ENCODE measurements around the gene NAA10.
A peak's percentile ranks its signal among the peaks of the same experiment; 100 is the strongest.

Gene NAA10

DNA sequence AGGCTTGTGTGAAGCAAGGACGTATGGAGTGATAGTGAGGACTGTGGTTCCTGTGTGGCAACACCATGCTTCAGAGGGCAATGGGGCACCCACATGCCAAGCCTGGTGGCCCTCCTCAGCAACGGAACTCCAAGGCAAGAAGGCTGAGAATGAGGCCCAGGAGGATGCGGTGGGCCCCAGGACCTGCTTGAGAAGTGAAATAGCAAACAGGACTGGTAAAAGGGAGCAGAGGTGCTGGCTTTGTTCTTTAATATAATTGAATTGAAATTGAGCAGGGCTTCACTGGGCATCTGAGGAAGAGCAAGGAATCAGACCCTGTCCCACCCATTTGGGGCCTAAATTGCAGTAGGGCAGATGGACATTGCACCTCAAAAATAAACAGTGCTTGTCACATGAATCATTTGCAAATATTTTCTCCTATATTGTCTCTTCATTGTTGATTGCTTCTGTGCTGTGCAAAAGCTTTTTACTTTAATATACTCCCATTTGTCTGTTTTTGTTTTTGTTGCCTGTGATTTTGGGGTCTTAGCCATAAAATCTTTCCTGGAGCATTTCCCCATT, 40.0 kb upstream of the NAA10 start:
- H3K4me3 ChIP-seq (ENCODE audit: severe bottlenecking), result no peak overlapping the region
- TF ChIP-seq CTCF (IDR thresholded peaks at IDR 0.05; ENCODE audit: poor library complexity, severe bottlenecking), result no peak
- no peak for ATAC-seq (ENCODE audit: low read depth)
- H3K9me3 ChIP-seq (ENCODE audit: severe bottlenecking), result no peaks in the 10 kb centered on the region
- no peak for DNase-seq (ENCODE audit: low spot score)
- H3K27ac ChIP-seq (ENCODE audit: poor library complexity, severe bottlenecking), result no peak overlapping the region
- peaks cover under 1% of the 10 kb centered on the region; the same call in 1 of the 2 replicates for H3K36me3 ChIP-seq (ENCODE audit: low read depth)
- H3K4me1 ChIP-seq (ENCODE audit: insufficient read depth, poor library complexity, severe bottlenecking), result no peaks in the 10 kb centered on the region
- no peaks in the 10 kb centered on the region for H3K27me3 ChIP-seq (ENCODE audit: insufficient read depth, poor library complexity, severe bottlenecking)

GRCh38 chrX:153974003-153974725, 39.3 kb upstream of the NAA10 start:
- DNase-seq (ENCODE audit: low spot score) (no peak), ATAC-seq (ENCODE audit: low read depth) (no peak)
- TF ChIP-seq CTCF (IDR thresholded peaks at IDR 0.05; ENCODE audit: poor library complexity, severe bottlenecking), result no peak
- no peaks in the 10 kb centered on the region for H3K9me3 ChIP-seq (ENCODE audit: severe bottlenecking)
- peaks cover 7% of the 10 kb centered on the region for H3K36me3 ChIP-seq (ENCODE audit: low read depth)
- no peaks in the 10 kb centered on the region for H3K4me1 ChIP-seq (ENCODE audit: insufficient read depth, poor library complexity, severe bottlenecking)
- no peak overlapping the region for H3K4me3 ChIP-seq (ENCODE audit: severe bottlenecking)
- H3K27me3 ChIP-seq (ENCODE audit: insufficient read depth, poor library complexity, severe bottlenecking), result no peaks in the 10 kb centered on the region
- peak overlapping the region; percentile 92 for H3K27ac ChIP-seq (ENCODE audit: poor library complexity, severe bottlenecking)

DNA sequence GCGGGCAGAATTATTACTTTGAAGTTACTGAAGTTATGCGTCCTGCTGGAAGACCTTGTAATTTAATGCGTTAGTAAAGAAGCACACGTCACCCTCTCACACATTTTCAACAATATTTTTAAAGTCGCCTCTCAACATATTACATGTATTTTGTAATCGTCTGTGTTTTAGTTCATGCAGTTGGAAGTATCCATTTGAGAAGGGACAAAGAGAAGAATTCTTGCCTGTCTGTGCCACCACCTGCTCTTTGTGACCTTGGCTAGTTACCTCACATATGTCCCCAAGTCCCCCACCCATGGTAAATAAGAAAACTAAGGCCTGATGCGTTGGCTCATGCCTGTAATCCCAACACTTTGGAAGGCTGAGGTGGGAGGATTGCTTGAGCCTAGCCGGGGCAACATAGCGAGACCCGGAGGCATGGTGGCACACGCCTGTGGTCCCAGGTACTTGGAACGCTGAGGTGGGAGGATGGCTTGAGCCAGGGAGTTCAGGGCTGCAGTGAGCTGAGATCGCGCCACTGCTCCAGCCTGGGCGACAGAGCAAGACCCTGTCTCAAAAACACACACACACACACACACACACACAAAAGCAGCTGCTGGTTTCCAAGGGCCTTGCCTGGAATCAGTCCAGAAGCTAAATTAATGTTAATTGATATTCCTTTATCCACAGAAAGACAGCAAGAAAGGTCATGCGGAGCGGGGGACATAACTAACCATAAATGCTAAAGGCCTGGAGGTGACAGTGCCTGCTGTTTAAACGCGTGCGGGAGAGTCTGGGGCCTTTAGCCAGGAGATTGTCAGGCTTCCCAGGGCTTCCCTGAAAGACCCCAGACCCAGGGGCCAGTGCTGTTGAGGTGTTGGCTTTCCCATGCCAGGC, 38.5 kb upstream of the NAA10 start:
- DNase-seq (ENCODE audit: low spot score), result no peak
- Histone ChIP-seq H3K4me1 (ENCODE audit: insufficient read depth, poor library complexity, severe bottlenecking) (no peaks in the 10 kb centered on the region), H3K9me3 (ENCODE audit: severe bottlenecking) (no peaks in the 10 kb centered on the region), H3K36me3 (ENCODE audit: low read depth) (peaks cover 15% of the 10 kb centered on the region), H3K4me3 (ENCODE audit: severe bottlenecking) (peak overlapping the region; percentile 88), H3K27me3 (ENCODE audit: insufficient read depth, poor library complexity, severe bottlenecking) (no peaks in the 10 kb centered on the region), H3K27ac (ENCODE audit: poor library complexity, severe bottlenecking) (peak overlapping the region; percentile 92)
- no peak for ATAC-seq (ENCODE audit: low read depth)
- TF ChIP-seq CTCF (IDR thresholded peaks at IDR 0.05; ENCODE audit: poor library complexity, severe bottlenecking), result no peak

DNA sequence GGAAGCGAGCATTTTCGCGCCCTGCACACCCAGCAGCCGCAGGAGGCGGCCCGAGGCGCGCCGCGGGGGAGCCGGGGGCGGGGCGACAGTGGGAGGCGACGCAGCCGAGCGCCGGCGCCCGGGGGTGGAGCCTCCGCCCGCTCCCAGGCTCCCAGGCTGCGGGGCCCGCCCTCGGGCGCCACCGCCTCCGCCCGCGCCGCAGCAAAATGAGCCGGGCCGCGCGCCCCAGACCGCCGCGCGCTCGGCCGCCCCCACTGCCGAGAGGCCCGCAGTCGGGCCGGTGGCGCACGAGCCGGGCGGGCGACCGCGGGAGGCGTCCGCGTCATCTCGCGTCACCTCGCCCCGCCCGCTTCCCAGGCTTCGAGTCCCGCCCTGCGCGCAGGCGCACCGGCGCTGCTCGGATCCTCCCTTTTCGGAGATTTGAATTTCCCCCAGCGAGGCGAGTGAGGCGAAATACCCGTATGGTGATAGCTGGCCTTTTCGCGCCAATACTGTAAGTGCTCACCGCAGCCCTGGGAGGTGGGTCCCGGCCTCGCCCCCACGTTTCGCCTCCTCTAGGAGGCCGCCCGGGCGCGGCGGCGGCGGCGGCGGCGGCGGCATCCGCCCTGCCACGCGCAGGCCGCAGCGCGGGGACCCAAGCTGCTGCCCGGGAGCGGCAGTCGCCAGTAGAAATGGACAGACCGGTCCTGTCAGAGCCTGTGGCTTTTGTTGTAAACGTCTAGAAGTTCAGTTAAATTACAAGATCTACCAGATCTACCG, 37.7 kb upstream of the NAA10 start, which contains the start of gene TMEM187:
Gene TMEM187 (plus strand): TSS at position 387 of the 759 bp plus-strand sequence. CDS start 9,309 bp downstream, outside the sequence.
- Histone ChIP-seq H3K4me3 (ENCODE audit: severe bottlenecking) (peak within 1 kb of the TSS; percentile 88), H3K27me3 (ENCODE audit: insufficient read depth, poor library complexity, severe bottlenecking) (no peaks in the 10 kb centered on the region), H3K36me3 (ENCODE audit: low read depth) (peaks cover 21% of the 10 kb centered on the region), H3K9me3 (ENCODE audit: severe bottlenecking) (no peaks in the 10 kb centered on the region), H3K4me1 (ENCODE audit: insufficient read depth, poor library complexity, severe bottlenecking) (no peaks in the 10 kb centered on the region), H3K27ac (ENCODE audit: poor library complexity, severe bottlenecking) (peak within 1 kb of the TSS; percentile 92)
- DNase-seq (ENCODE audit: low spot score) (peak; percentile 76), ATAC-seq (ENCODE audit: low read depth) (peak; percentile 33)
- TF ChIP-seq CTCF (IDR thresholded peaks at IDR 0.05; ENCODE audit: poor library complexity, severe bottlenecking), result no peak

Data from RWPE2 (cell line).